Osteoblast (primary cell): ENCODE data around the gene VRK3. TPM values are rescaled to one million over a fixed set of nuclear protein-coding genes. Genes with fewer than 3 reads are reported as not detected.
"Not testable (repeated sequence)": the region's sequence is repeated elsewhere in the genome, so short reads cannot be mapped to it uniquely, and the experiment has no call there.

Experiments used
- DNase-seq: peaks from one replicate; pipeline ENCODE4 v3.0.0; 2011; ENCODE audit warnings: low spot score, mixed read lengths; ENCODE audit not compliant: insufficient read length; ENCODE audit errors: missing footprints
- H2AFZ ChIP-seq: 2 replicates; pipeline ENCODE4 v1.6.0; 2011; ENCODE audit warnings: mild to moderate bottlenecking, low read length
- H3K27ac ChIP-seq: 2 replicates; pipeline ENCODE4 v1.5.1; 2011; ENCODE audit warnings: mild to moderate bottlenecking, low read depth, low read length, moderate library complexity
- H3K27me3 ChIP-seq: 2 replicates; pipeline ENCODE4 v1.6.0; 2012; ENCODE audit warnings: mild to moderate bottlenecking, control low read depth, inconsistent platforms, low read length, moderate library complexity; ENCODE audit not compliant: insufficient read depth
- H3K36me3 ChIP-seq: 2 replicates; pipeline ENCODE4 v1.5.1; 2011; ENCODE audit warnings: mild to moderate bottlenecking, low read length, control low read depth, moderate library complexity; ENCODE audit not compliant: insufficient read depth
- H3K4me1 ChIP-seq: 2 replicates; pipeline ENCODE4 v1.5.1; 2011; ENCODE audit warnings: mild to moderate bottlenecking, low read length, control low read depth, moderate library complexity; ENCODE audit not compliant: insufficient read depth
- H3K4me2 ChIP-seq: 2 replicates; pipeline ENCODE4 v1.6.0; 2011; ENCODE audit warnings: mild to moderate bottlenecking, low read length; ENCODE audit not compliant: insufficient read depth
- H3K4me3 ChIP-seq: fragments of 200-600 bp; sonication (generic); 3 replicates; pipeline ENCODE4 v1.5.1; 2012; ENCODE audit warnings: mild to moderate bottlenecking, low read length, inconsistent platforms; ENCODE audit not compliant: insufficient read depth
- H3K79me2 ChIP-seq: 2 replicates; pipeline ENCODE4 v1.6.0; 2012; ENCODE audit warnings: mild to moderate bottlenecking, low read length, control low read depth, inconsistent platforms; ENCODE audit not compliant: insufficient read depth
- H3K9me3 ChIP-seq: 2 replicates; pipeline ENCODE4 v1.5.1; 2011; ENCODE audit warnings: low read depth, low read length, control low read depth
- H4K20me1 ChIP-seq: 2 replicates; pipeline ENCODE4 v1.6.0; 2012; ENCODE audit warnings: mild to moderate bottlenecking, low read length, control low read depth; ENCODE audit not compliant: insufficient read depth
- total RNA-seq: library from RNA; depleted of rRNA; stranded (reverse); fragments of >200 nt; gene quantifications from 2 replicates; pipeline ENCODE4 v1.2.3, GENCODE V29; 2012
- TF ChIP-seq, protein P1 (sequence below): IDR thresholded peaks from 2 replicates; pipeline ENCODE4 v1.5.1; 2011; ENCODE audit warnings: mild to moderate bottlenecking, low read depth, low read length, moderate library complexity; ENCODE audit errors: extremely low read depth

Gene VRK3, protein sequence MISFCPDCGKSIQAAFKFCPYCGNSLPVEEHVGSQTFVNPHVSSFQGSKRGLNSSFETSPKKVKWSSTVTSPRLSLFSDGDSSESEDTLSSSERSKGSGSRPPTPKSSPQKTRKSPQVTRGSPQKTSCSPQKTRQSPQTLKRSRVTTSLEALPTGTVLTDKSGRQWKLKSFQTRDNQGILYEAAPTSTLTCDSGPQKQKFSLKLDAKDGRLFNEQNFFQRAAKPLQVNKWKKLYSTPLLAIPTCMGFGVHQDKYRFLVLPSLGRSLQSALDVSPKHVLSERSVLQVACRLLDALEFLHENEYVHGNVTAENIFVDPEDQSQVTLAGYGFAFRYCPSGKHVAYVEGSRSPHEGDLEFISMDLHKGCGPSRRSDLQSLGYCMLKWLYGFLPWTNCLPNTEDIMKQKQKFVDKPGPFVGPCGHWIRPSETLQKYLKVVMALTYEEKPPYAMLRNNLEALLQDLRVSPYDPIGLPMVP
- 24.2 and 30.6 TPM in 2 replicates for total RNA-seq

DNA sequence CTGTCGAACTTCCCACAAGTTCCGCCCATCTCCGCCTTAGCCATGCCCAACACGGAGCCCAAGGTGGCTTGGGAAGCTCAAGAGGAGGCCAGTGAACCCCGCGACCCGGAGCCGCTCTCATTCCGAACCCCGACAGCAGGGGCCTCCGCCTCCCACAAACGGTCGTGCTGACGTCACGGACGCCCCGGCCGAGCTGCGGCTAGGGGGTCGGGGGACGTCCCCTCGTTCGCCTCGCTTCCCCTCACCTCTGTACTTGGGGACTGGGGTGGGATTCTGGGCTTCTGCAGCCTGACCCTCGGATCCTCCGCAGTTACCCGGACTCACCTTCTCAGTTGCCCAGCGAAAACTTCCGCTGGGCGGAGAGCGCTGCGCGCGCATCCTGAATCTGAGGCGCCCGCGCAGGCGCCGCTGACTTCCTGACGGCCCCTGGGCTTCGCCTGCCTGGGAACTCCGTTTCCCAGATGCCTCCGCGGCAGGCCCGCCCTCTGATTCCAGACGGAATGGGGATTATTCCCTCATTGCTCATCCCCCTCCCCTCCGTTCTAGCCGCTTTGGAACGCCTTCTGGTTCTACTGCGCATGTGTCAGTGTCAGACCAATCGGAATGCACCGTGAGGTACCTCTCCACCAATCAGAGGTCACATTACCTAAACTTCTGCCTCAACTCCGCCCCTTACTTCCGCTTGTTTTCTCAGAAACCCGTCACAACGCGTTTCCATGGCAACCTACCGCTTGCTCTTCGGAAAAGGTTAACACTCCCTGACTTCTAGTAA is at the start of gene VRK3:
Gene VRK3, minus strand, starts transcription at position 351 of the 772 bp plus-strand sequence. CDS start 9,210 bp downstream, outside the sequence.
- Histone ChIP-seq H3K4me3 (peak within 1 kb of the TSS; percentile 100), H4K20me1 (peaks cover 31% of the 10 kb centered on the region), H2AFZ (peak within 1 kb of the TSS; percentile 98), H3K4me1 (peaks cover 17% of the 10 kb centered on the region), H3K27ac (peak within 1 kb of the TSS; percentile 99), H3K4me2 (peak within 1 kb of the TSS; percentile 98), H3K27me3 (no peaks in the 10 kb centered on the region), H3K9me3 (no peaks in the 10 kb centered on the region), H3K36me3 (peaks cover 3% of the 10 kb centered on the region), H3K79me2 (peaks cover 82% of the 10 kb centered on the region)
- TF ChIP-seq, protein P1, sequence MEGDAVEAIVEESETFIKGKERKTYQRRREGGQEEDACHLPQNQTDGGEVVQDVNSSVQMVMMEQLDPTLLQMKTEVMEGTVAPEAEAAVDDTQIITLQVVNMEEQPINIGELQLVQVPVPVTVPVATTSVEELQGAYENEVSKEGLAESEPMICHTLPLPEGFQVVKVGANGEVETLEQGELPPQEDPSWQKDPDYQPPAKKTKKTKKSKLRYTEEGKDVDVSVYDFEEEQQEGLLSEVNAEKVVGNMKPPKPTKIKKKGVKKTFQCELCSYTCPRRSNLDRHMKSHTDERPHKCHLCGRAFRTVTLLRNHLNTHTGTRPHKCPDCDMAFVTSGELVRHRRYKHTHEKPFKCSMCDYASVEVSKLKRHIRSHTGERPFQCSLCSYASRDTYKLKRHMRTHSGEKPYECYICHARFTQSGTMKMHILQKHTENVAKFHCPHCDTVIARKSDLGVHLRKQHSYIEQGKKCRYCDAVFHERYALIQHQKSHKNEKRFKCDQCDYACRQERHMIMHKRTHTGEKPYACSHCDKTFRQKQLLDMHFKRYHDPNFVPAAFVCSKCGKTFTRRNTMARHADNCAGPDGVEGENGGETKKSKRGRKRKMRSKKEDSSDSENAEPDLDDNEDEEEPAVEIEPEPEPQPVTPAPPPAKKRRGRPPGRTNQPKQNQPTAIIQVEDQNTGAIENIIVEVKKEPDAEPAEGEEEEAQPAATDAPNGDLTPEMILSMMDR: no peak
- DNase-seq: peak; percentile 99

DNA sequence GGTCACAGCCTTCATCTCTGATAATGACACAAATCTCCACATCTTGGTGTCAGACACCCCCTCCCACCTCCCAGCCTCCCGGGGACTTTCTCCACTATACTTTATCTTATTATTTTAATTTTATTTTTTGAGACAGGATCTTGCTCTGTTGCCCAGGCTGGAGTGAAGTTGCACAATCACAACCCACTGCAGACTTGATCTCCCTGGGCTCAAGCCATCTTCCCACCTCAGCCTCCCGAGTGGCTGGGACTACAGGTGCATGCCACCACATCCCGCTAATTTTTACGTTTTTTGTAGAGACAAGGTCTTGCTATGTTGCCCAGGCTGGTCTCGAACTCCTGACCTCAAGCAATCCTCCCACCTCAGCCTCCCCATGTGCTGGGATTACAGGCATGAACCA is 43.2 kb upstream of the VRK3 start:
- H3K36me3 ChIP-seq, H3K4me2 ChIP-seq, DNase-seq, H3K27ac ChIP-seq, H2AFZ ChIP-seq, H4K20me1 ChIP-seq, H3K9me3 ChIP-seq, H3K4me1 ChIP-seq, H3K79me2 ChIP-seq, H3K27me3 ChIP-seq, H3K4me3 ChIP-seq: not testable (repeated sequence)

DNA sequence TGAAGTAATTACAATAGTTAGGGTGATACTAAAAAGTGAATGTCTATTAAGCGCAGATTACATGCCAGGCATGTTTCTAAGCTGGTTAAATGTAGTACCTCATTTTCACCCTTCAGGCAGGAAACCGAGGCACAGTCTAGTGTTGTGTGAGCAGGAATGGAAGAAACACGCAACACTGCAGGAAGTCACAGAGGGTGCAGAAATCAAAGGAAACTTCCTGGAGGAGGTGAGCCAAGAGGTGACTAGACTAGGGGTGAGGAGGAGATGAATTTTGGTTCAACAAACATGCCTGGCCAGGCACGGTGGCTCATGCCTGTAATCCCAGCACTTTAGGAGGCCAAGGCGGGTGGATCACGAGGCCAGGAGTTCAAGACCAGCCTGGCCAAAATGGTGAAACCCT is 42.4 kb upstream of the VRK3 start:
- no peaks in the 10 kb centered on the region for H3K36me3 ChIP-seq
- H3K4me1 ChIP-seq: no peaks in the 10 kb centered on the region
- no peak overlapping the region for H3K4me2 ChIP-seq
- H3K9me3 ChIP-seq: no peaks in the 10 kb centered on the region
- TF ChIP-seq, protein P1: no peak
- DNase-seq: no peak
- no peak overlapping the region for H3K4me3 ChIP-seq
- no peaks in the 10 kb centered on the region for H3K79me2 ChIP-seq
- no peaks in the 10 kb centered on the region for H4K20me1 ChIP-seq
- H3K27ac ChIP-seq: no peak overlapping the region
- H3K27me3 ChIP-seq: no peaks in the 10 kb centered on the region
- no peak overlapping the region for H2AFZ ChIP-seq

DNA sequence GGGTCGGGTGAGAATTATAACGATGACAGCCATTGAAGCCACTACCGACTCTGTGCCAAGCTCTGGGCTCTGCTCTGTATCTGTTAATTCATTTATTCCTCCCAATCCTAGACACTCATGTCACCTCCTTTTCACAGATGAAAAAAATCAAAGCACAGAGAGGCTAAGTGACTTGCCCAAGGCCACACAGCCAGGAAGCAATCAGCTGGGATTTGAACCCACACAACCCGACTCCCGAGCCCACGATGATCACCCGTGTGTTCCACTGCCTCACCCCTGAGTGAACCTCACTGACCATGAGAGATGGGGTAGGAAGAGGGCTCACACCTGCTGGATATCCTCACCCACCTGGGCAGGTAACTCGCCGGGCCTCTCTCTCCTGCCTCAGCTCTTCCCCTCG is 40.8 kb upstream of the VRK3 start:
- Histone ChIP-seq H3K4me1 (no peaks in the 10 kb centered on the region), H3K4me2 (no peak overlapping the region), H3K4me3 (no peak overlapping the region), H3K79me2 (no peaks in the 10 kb centered on the region), H2AFZ (no peak overlapping the region), H3K36me3 (no peaks in the 10 kb centered on the region), H3K27me3 (no peaks in the 10 kb centered on the region), H4K20me1 (no peaks in the 10 kb centered on the region), H3K9me3 (no peaks in the 10 kb centered on the region), H3K27ac (no peak overlapping the region)
- TF ChIP-seq, protein P1: no peak
- no peak for DNase-seq
